Retina (tissue), 1 donor: ENCODE data around the gene FOXD2.
"Not testable (repeated sequence)": the region's sequence is repeated elsewhere in the genome, so short reads cannot be mapped to it uniquely, and the experiment has no call there.

Experiments
- DNase-seq: peaks from one replicate; pipeline ENCODE4 v3.0.0-alpha.2; 2016

FOXD2 gene

GRCh38 chr1:47440599-47441081 is 2.8 kb downstream of the FOXD2 start:
- DNase-seq = peak; percentile 49

DNA sequence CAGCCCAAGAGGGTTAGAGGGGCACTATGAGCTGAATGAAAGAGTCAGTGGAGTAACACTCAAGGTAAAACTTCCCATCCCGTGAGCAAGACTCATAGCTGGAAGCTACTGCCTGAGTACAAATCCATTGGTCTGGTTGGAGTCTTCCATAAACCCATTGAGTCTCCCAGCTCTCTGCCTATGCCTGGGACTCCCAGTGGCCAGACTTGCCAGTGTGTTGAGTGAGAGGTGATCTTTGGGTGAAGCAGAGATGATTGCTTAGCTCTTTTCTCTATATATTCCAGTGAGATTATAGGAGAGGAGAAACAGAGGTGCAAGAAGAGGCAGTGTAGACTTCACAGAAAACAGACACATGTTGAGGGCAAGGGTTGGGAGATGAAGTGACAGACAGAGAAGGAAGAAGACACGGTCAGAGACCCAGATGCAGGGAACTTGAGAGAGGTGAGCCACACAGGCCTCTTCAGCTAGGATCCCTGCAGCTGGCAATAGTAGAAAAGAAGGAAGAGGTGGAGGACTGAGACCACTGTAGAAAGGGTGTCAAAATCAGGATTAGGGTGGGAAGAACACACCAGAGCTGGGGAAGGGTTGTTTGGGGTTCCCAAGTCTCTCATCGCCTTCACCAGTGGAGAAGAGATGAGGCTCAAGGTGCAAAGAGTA is 3.7 kb downstream of the FOXD2 start:
- DNase-seq = no peak

DNA sequence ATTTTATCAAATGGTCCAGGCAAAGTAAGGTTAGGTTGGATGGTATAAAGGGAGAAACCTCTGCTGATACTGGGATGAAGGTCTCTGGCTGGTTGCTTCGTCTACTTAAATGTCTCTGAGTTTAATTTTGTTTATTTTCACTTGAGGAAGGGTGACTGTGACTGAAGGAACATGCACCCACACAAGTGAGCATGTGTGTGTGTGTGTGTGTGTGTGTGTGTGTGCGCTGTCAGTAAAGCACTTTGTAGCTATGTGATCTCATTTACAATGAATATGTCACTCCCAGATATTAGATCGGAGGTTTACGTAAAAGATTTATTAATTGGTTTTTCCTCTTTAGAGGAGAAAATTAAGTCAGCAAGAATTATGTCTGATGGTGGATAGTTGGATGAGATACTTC is 4.4 kb downstream of the FOXD2 start:
- DNase-seq = no peak

DNA sequence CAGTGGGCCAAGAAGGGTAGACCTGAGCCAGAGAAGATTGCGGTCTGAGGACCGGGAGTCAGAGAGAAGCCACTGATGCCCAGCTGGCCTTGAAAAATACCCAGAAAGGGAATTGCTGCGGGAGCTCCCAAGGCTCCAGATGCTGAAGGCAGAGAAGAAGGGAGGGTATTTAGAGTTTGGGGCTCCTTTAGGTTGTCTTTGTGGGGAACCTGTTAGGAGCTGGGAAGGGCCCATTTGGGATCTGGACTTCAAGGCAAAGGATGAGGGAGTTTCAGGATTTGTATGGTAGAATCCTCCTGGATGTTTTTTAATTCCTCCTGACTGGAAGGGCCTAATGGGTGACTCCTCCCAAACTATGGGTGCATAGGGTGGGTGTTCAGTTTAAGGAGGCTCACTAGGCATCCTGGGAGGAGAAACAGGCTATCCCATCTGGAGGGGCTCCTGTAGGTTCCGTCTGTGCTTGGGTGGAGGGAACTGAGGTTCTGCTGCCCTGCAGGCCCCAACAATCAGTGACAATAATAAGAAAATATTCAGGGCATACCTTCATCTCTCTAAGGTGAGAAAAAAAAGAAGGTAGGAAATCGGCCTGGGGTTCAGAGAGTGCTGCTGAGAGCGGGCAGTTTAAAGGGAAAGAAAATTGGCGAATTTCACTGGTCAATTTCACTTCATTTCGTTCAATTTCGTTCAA is 5.1 kb downstream of the FOXD2 start:
- no peak for DNase-seq

- peak; percentile 80 for DNase-seq
These were observed 5.9 kb downstream of the FOXD2 start for GRCh38 chr1:47443530-47444296.

- no peak for DNase-seq
These were observed 6.4 kb downstream of the FOXD2 start for GRCh38 chr1:47444297-47444561.

- DNase-seq = peak; percentile 87
These were observed 7.0 kb downstream of the FOXD2 start for GRCh38 chr1:47444562-47445465.

DNA sequence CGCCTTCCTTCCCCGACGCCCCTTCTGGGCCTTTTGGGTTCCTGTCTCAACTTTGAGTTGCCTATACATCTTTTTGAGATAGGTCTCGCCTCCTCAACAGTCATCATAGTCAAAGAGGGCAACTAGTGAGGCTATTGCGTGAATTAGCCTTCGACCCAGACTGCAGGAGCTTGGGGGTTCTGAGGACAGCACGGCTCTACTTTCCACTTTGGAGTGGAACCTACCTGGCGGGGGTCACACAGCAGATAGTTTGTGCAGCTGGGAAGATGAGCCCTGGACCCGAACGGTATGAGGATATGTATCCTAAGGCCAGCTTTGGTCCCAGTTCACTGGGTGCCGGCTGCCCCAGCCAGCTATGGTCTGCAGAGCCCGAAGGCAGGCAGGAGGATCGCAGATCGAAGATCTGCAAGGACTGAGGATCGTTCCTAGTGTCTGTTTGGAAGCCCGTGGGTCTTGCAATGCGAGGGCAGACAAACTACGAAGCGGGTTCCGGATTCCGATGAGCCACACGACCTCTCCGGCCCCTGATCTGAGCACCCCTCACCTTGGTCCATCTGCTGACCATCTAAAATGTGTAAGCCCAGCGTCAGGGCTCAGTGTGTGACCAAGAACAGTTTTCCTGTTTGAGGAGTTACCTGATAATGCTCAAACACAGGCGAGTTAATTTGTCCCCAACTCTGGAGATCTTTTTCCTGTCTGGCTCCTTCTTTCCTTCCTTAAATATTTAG is 8.1 kb downstream of the FOXD2 start:
- DNase-seq = no peak

GRCh38 chr1:47448462-47449222 is 10.8 kb downstream of the FOXD2 start:
- no peak for DNase-seq

- DNase-seq = peak; percentile 61
These were observed 12.1 kb downstream of the FOXD2 start for GRCh38 chr1:47449822-47450552.

GRCh38 chr1:47450606-47451005 is 12.8 kb downstream of the FOXD2 start:
- DNase-seq = no peak

DNA sequence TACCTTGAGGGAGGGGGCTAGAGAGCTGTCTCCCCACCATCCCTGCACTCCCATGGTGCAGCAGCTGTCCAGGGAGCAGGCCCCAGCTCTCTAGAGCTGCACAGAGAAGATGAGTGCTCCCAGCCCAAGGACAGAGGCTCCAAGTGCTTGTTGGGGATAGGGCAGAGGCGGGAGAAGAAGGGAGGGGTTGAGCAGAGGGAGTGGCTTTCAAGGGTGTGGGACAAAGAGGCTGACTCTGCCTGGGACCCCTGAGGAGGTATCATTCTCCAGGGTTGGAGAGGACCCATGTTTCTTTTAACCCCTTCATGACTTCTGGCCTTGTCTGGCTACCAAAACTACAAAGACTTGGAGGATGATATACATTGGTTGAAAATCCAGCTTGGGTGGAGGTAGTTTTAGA is 14.6 kb downstream of the FOXD2 start:
- DNase-seq = no peak

DNA sequence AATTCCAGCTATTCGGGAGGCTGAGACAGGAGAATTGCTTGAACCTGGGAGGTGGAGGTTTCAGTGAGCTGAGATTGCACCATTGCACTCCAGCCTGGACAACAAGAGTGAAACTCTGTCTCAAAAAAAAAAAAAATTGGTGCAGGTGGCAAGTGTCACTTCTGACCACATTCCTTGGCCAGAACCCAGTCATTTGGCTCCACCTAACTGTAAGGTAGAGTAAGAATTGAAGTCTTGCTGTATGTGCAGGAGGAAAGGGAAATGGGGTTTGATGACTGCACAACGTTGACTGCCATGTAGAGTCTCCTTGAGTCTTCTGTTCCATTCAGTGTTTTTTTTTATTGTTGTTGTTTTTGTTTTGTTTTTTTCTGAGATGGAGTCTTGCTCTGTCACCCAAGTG is 16.1 kb downstream of the FOXD2 start:
- not testable (repeated sequence) for DNase-seq

DNA sequence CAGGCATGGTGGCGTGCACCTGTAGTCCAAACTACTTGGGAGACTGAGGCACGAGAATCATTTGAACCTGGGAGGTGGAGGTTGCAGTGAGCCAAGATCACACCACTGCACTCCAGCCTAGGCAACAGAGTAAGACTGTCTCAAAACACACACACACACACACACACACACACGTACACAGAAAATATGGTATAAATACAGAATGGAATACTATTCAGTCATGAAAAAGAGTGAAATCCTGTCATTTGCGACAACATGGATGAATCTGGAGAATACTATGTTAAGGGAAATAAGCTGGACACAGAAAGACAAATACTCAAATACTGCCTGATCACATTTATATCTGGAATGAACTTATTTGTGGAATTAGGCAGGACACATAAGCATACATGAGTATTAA is 18.4 kb downstream of the FOXD2 start:
- no peak for DNase-seq

DNA sequence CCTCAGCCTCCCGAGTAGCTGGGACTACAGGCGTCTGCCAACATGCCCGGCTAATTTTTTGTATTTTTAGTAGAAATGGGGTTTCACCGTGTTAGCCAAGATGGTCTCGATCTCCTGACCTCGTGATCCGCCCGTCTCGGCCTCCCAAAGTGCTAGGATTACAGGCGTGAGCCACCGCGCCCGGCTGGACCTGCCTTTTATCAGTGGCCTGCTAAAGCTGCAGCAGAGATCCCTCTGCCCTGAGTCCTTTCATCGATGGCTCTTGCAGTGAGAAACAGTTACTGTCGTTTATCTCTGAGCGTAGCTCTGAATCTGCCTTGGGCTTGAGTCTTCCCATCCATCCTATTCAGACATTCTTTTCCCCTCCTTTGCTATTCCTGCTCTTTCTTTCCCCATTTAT is 19.7 kb downstream of the FOXD2 start:
- not testable (repeated sequence) for DNase-seq

DNA sequence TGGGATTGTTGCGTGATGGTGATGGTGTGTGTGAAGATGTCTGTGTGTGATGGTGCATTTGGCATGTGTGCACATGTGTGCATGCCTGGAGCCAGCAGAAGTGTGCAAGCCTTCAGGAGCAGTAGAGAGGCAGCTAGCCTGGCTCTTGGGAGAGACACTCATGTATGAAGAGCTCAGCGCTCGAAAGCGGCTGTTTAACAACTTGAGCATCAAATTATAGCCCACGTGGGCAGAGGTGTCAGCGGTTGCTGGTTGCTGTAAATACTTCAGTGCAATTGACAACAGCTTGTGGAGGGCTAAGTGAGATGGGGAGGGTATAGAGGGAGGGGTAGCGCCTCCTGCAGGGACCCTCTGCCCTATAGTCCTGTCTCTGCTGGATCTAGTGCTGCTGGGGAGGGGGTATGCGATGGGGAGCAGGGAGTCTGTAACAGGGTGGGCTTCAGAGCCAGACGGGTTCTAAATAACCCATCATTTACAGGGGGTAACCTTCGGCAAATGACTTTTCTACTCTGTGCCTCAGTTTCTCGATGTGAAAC is 21.5 kb downstream of the FOXD2 start:
- DNase-seq = no peak

DNA sequence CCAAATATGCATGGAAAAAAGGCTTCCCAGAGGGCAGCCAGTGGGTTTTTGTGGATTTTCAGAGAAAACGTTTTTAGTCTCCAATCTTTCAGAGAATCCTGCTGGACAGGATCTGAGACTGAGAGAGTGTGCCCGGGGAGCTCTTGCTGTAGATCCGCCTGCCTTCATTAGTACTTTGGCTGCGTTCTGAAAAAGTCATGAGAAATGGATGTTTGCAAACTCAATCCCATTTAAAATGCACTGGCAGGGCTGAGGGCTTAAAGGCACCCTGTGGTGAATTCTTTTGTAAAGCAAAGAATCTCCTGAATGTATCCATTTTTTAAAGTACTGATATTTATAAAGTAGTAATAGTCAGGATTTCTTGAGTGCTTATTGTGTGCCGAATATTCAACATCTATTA is 22.2 kb downstream of the FOXD2 start:
- no peak for DNase-seq

GRCh38 chr1:47460456-47460855 is 22.6 kb downstream of the FOXD2 start:
- DNase-seq = no peak

DNA sequence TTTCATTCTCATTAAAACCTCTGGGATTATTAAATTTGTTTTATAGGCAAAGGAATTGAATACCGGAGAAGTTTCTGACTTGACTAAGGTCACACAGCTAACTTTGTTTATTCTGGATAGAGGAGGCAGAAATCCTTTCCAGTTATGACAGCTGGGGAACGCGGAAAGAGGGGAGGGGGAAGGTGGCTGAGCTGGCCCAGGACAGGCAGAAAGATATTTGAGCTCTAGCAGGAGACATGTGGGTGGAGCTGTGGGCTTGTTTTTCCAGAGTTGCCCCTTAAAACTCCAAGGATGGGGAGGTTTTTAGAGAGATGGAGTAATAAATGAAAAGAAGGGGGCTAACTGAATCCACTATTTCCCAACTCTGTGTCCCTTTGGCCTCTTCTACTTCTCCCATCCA is 27.8 kb downstream of the FOXD2 start:
- DNase-seq = no peak

DNA sequence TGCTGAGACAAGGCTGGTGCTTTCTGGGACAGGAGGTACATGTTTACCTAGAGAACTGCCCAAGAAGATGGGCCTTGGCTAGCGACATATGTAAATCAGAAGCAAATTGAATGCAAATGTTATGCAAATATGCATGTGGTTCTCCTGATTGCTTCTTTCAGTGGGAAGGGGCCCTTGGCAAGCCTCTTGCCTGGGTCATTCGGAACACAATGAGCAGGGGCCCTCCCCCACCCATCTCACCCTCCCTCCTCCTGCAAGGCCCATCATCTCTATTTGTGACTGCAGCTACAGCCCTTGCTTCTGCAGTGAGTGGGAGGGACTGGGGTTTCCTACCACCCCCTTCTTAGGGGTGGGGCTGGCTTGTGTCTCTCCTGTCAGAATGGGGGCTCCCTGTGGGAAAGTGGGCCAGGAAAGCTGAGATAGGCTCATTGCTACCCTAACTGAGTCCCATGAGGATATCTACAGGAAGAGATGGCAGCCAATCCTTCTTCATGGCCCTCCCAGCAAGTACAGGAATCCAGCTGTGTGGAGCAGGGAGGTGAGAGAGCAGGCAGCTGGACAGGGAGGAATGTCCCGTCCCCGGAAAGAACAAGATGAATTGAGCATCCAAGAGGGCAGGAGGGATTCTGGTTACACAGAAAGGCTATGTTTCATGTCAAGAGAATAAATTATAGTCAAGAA is 31.0 kb downstream of the FOXD2 start:
- no peak for DNase-seq
